ENCODE results near the gene ARSB.

GRCh38 chr5:78753093-78753531, 232.0 kb downstream of the ARSB start:
- TF ChIP-seq FOXA1 (IDR thresholded peaks at IDR 0.05) (no peak), SUZ12 (IDR thresholded peaks at IDR 0.05) (no peak), ZNF384 (IDR thresholded peaks at IDR 0.05) (no peak), SP1 (IDR thresholded peaks at IDR 0.05) (no peak), FOXM1 (IDR thresholded peaks at IDR 0.05; ENCODE audit: borderline replicate concordance) (no peak), BHLHE40 (IDR thresholded peaks at IDR 0.05; ENCODE audit: borderline replicate concordance) (no peak), NFRKB (IDR thresholded peaks at IDR 0.05) (no peak), L3MBTL2 (conservative IDR thresholded peaks at IDR 0.05) (no peak), PKNOX1 (IDR thresholded peaks at IDR 0.05) (no peak), CTBP1 (IDR thresholded peaks at IDR 0.05; ENCODE audit: borderline replicate concordance) (no peak), ELF4 (IDR thresholded peaks at IDR 0.05) (no peak)
